NCI-H510A (cell line): ENCODE results near the gene TRIP10.

ENCODE experiments used
- DNase-seq: peaks from one replicate; lab custom pipeline; 2025; lab: John Stamatoyannopoulos, UW

Gene TRIP10

DNA sequence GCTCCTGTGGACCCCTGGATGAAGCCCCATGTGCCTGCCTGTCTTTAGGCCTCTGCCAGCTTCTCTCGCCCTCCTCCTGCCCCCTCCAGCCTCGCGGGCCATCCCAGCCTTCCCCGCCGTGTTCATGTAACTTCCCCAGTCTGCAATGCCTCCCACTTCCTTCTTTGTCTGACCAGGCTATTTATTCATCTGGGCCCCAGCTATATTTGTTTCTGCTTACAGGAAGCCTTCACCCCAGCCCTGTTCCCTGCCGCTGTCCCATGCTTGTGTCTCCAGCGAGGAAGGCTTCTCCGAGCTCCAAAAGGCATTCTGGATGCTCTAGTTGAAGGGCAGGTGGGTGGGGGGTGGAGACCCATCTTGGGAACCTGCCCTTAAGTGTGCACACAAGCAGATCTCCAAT, 11.1 kb upstream of the TRIP10 start:
- no peak for DNase-seq

- DNase-seq, result no peak
These were observed 9.8 kb upstream of the TRIP10 start for GRCh38 chr19:6729573-6730152.

- DNase-seq, result no peak
These were observed 9.2 kb upstream of the TRIP10 start for GRCh38 chr19:6730153-6730804.

- no peak for DNase-seq
These were observed 8.4 kb upstream of the TRIP10 start for GRCh38 chr19:6730941-6731670.

GRCh38 chr19:6731822-6732221, 7.7 kb upstream of the TRIP10 start:
- no peak for DNase-seq

- no peak for DNase-seq
These were observed 6.6 kb upstream of the TRIP10 start for GRCh38 chr19:6732803-6733337.

- DNase-seq, result no peak
These were observed 6.0 kb upstream of the TRIP10 start for GRCh38 chr19:6733338-6734095.

GRCh38 chr19:6734096-6734696, 5.3 kb upstream of the TRIP10 start:
- no peak for DNase-seq

DNA sequence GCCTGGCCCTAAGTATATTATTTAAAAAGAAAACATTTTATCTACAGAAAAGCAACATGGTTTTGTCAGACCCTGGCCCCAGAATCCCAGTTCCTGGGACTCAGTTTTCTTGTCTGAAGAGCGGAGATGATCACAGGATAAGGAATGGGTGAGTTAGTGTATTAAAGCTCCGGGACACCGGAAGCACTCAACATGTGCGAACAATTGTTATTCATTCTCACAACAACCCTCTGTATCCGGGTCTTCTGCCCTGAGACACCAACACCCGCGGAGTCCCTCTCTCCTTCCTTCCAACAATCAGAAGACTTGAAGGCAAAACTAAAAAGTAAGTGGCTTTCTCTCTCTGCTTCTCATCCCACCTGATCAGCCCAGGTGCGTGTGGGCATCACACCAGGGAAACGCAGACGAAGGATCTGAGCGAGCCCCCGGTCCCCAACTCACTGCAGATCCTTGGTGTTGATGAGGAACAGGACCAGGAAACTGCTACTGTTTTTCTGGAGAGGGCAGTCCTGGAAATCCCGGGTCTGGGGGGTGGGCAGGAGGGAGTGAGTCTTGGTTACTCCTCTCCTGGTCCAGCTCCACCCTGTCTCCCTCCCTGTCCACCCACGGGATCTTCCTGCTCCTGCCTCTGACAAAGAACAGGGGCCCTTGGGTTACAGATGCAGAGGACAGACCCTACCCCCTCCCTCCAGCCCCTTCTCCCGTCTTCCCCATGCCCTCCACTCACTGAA, 4.1 kb upstream of the TRIP10 start:
- DNase-seq, result no peak

DNA sequence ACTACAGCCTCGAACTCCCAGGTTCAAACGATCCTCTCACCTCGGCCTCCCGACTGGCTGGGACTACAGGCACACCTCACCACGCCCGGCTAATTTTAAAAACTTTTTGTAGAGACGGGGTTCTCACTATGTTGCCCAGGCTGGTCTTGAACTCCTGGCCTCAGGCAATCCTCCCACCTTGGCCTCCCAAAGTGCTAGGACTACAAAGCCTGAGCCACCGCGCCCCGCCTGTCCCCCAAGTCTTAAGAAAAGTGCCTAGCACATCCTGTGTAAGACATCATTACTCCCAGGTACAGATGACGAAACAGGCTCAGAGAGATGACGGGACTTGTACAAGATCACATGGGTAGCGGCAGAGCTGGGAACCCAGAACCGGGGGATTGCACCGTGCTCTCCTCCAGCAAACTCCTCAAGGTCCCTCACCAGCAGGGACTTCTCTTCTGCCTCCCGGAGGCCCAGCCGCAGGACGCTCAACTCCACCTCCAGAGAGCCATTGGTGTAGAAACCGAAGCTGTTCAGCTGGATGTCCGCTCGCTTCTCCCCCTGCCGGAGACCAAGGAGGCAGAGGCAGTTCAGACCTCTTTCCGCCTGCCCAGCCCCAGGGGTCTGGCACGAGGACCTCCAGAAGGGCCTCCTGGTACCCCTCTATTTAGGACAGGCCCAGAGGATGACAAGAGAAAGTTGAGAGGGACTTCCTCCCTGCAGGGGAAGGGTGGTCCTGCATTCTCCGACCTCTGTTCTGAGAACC, 3.1 kb upstream of the TRIP10 start:
- peak; percentile 41 for DNase-seq

GRCh38 chr19:6736917-6737283, 2.6 kb upstream of the TRIP10 start:
- DNase-seq, result no peak

GRCh38 chr19:6737284-6737872, 2.1 kb upstream of the TRIP10 start, which contains the start of gene GPR108:
GPR108 (minus strand) TSS chr19:6737580; CDS start chr19:6737576, 4 bp downstream.
- peak; percentile 99 for DNase-seq

- DNase-seq, result peak; percentile 99
These were observed 1.4 kb upstream of the TRIP10 start for GRCh38 chr19:6737873-6738786.

DNA sequence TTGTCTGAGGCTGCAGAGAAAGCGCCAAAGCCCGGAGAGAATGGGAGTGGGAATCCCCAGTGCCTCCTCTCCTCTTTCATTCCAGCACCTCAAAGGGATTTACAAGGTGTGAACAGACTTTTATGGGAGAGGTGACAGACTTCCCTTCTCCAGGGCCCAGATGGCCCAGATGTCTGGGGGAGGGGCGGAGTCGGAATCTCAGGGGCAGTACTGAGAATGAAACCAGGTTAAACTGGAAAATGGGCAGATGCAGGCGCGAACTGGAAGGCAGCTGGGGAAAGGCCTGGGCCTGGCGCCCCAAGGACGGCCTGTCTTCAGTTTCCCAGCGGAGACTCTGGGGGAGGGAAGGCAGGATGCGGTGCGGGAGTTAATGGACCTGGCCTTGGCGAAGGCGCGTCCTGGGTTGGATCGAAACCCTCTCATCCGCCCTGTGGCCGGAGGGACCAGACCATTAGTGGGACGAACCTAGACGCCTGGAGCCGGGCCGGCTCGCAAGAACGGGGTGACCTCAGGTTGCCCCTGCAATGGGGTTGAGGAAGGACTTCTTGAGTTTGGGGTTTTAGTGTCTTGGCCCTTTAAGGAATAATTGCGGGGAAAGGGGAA, 592 bp upstream of the TRIP10 start:
- no peak for DNase-seq

DNA sequence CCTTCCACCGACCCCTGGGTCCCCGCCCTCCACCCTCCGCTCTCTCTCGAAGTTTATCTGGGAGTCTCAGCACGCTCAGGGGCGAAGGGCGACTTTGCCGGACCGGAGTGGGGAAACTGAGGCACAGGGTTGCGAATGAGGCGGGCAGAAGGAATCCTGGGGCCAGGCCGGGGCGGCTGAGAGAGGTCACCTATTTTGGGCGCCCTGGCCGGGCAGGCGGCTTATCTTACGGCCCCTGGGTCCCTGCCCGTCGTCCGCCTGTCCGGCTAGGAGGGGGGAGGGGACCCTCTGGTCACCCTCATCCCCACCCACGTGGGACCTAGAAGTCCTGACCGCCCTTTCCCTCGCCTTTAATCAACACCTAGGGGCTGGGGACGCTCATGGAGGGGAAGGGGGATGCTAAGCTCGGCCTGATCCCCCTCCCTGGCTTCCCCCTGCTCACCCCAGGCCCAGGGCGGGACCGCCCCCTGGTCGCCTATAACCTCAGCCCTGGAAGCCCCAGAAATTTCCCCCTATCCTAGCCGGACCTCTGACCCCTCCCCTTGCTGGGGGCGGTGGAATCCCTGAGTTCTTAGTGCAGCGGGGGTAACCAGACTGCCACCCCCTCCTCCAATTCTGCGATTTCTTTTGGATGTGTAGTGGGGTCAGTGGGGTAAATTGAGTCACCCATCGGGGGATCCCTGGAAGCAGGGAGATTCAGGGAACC, 556 bp downstream of the TRIP10 start:
- DNase-seq, result no peak

- no peak for DNase-seq
These were observed 1.3 kb downstream of the TRIP10 start for GRCh38 chr19:6740589-6741343.

- no peak for DNase-seq
These were observed 3.6 kb downstream of the TRIP10 start for GRCh38 chr19:6743066-6743465.
